Stimulated activated CD4-positive, alpha-beta T cell treated with anti-CD3 and anti-CD28 coated beads, Interleukin-4, amount 100 ng/mL, for 48 hours (primary cell): ENCODE measurements around the gene ZNF543.
A peak's percentile ranks its signal among the peaks of the same experiment; 100 is the strongest.
"Not testable (repeated sequence)": the region's sequence is repeated elsewhere in the genome, so short reads cannot be mapped to it uniquely, and the experiment has no call there.

Experiments used
- DNase-seq, 2 donors: peaks; one replicate each; pipeline ENCODE4 v3.0.0-alpha.2; 2020; ENCODE audit warnings: low read depth in 2 of 2

Gene ZNF543

DNA sequence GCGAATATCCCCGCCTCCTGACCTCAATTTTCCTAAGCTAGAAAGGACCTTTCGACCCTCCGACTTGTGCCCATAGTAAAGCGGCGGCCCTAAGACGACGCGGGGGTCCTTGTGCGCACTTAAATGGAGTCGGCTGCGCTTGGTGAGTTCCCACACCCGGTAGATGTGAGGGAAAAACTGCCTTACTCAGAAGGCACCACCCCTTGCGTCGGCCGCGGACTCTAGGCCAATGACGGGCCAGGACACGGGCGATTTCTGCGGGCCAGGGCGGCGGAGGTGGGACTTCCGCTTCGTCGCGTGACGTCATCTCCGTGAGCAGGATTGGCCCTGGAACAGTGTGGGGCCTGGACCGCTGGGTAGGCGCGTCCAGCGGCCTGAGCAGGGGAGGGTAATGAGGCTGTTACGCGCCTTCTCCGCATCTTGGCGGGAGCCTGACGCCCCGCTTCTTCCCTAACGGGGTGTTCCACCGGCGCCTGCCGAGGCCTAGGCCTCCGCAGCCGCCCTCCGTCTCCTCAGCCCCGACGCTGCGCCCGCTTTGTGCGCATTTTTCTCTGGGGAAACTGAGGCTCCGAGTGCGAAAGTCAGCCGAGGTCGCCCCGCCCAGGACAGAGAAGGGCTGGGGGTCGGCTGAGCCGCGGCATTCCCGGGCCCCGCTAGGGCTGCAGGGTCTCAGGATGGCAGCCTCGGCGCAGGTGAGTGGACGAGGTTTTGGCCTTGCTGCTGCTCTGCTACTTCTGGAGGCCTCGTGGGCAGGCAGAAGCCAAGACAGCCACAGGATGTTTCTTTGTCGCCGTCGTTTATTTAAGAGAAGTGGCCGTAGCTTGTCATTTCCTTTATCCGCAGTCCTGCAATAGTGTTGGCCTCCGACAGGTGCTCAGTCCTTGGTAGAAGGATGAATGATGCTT, at the start of gene ZNF543:
ZNF543 (plus strand) TSS at position 293 of the 905 bp plus-strand sequence; CDS start at position 675, 382 bp downstream.
- DNase-seq: peak; percentile 90

DNA sequence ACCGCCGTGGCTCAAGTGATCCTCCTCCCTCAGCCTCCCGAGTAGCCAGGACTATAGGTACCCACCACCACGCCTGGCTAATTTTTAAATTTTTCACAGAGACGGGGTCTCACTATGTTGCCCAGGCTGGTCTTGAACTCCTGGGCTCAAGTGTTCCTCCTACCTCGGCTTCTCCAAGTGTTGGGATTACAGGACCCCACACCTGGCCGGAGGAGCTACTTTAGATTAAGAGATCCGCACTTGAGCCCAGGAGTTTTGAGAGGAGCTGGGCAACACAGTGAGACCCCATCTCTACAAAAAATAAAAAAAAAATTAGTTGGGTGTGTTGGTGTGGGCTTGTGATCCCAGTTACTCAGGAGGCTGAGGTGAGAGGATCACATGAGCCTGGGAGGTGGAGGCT, 49.0 kb upstream of the ZNF543 start:
- no peak for DNase-seq

DNA sequence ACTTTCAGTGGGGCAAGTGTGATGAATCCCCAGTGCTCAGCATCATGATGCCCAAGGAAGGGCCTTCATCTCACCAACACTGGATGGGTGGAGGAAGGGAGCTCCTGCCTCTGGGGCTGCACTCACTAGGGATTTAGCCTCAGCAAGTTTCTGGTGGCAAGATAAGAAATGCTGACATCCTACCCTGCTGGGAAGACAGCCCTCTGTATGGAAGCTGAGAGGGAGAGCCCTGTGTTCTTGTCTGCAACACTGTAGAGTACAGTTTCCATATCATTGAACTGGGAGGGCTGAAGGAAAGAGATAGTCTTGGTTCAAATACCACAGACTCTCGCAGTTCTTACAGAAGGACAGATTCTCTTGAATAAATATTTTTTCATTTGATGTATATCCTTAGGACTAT, 47.3 kb upstream of the ZNF543 start:
- DNase-seq: no peak

DNA sequence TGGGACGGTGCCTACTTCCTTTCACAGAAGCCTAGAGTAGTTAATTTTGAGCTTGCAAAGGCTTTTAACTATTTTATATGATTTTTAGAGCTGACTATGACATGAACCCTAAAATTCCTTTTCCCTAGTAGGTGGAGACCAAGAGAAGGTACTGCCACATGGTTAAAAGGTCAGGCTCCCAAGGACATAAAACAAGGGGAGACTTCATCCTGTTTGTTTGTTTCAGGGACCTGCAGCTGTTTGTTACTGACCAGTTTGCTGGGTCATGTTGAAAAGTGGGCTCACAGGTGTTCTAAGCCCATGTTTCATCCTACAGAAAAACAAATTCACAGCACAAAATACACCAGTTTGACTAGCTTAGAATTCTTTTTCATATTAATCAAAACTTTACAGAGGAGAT, 43.8 kb upstream of the ZNF543 start:
- no peak for DNase-seq

DNA sequence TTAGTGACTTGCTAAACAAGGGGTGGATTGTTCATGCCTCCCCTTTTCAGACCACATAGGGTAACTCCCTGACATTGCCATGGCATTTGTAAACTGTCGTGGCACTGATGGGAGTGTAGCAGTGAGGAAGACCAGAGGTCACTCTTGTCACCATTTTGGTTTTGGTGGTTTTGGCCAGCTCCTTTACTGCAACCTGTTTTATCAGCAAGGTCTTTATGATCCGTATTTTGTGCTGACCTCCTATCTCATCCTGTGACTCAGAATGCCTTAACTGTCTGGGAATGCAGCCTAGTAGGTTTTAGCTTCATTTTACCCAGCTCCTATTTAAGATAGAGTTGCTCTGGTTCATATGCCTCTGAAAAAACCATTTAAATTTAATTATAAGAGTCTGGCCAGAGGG, 41.8 kb upstream of the ZNF543 start:
- DNase-seq: not testable (repeated sequence)

DNA sequence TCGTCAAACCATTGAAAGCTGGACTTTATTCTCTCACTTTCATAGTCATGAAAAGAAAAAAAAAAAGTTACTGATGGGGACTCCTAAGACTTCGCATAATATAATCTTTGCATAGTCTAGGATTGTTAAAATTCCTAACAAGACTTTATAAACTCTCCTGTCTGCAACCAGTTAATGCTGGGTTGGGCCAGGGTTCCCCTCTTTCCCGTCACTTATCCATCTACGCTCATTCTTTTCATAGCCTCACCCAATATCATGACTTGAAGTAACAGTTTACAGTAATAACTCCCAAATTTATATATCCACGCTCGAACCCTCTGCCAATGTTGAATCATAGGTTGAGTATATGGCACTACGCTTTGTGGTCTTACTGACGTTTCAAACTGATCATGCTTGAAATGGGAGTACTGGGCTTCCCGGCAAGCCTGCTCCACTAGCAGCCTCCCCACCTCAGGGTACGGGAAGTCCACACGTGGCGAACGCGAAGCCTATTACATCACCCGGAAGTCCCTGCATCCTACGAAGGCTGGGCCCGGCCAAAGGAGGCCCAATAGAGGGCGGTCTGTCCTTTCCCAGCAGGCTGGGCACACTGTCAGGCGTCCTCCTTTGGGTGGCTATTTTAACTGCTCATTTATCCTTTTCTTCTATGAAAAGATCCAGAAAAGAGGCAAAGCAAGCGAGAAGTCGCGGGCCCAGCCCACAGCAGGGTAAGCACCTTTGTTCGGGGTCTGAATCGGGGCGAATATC, 40.7 kb upstream of the ZNF543 start:
- peak; percentile 65 to 81 for DNase-seq

DNA sequence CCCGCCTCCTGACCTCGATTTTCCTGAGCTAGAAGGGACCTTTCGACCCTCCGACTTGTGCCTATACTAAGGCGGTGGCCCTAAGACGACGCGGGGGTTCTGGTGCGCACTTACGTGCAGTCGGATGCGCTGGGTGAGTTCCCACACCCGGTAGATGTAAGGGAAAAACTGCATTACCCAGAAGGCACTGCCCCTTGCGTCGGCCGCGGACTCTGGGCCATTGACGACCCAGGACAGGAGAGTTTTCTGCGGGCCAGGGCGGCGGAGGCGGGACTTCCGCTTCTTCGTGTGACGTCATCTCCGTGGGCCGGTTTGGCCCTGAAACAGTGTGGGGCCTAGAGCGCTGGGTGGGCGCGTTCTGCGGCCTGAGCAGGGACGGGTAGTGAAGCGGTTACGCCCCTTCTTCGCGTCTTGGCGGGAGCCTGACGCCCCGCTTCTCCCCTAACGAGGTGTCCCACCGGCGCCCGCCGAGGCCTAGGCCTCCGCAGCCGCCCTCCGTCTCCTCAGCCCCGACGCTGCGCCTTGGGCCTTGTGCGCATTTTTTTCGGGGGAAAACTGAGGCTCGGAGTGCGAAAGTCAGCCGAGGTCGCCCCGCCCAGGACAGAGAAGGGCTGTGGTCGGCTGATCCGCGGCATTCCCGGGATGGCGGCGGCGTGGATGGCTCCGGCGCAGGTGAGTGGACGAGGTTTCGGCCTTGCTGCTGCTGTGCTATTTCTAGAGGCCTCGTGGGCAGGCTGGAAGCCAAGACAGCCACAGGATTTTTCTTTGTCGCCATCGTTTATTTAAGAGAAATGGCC, 39.9 kb upstream of the ZNF543 start, which contains the start of gene ZNF460:
ZNF460 (plus strand) TSS at position 321 of the 797 bp plus-strand sequence; CDS start at position 643, 322 bp downstream.
- peak; percentile 92 to 94 for DNase-seq

DNA sequence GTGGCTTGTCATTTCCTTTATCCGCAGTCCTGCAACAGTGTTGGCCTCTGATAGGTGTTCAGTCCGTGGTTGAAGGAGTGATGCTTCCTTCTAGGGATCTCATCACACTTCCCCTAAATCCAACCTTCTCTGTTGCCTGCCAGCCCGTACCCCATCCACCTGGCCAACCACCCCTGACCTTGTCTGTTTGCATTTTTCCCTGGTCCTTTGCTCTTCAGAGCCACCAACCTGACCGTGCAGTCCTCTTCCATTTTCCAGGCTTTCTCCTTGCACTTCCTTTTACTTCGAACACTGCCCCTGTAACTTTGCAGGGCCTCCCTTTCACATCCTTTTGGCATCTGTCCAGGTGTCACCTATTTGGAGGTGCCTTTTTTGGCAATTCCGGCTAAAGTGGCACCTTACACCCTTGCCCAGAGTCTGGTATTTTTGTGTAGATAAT, 39.3 kb upstream of the ZNF543 start:
- no peak for DNase-seq

DNA sequence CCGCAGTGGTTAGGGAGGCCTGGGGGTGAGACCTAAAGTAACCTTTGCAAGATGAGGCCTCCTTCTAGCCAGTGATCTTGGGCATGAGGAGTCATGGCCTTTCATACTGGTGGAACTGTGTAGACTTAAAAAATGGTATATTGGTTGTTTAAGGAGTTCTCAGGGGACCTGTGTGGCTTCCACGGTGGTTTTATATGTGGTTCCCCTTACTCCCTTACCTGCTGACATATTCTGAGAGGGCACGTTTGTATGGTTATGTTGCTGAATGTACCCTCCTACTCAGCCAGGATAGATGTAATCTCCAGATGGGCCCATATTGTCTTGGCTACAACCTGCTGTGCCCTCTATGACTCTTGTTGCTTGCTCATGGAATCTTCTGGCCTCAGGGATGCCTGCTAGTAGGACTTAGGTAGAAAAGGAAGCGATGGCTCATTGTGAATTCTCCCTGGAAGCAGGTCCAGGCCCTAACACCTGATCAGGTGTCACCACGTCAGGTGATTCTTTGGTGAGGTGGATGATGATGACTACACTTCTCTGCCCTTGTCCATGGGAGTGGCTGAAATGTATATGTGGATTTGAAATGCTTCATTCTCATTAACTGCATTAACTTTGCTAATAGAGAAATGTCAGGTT, 38.1 kb upstream of the ZNF543 start:
- no peak for DNase-seq

DNA sequence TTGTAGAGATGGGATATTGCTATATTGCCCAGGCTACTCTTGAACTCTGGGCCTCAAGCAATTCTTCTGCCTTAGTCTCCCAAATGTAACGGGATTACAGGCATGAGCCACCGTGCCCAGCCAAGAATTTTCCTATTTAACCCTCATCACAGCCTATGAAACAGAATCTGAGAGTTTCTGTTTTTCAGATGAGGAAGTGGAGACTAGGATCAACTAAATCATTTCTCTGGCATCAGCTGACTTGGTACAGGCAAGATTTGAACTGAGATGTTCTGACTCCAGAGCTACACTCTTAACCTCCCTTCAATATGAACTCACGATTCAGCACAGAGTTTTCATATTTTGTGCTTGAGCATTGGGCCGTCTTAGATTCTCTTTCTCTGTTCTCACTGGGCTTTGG, 31.9 kb upstream of the ZNF543 start:
- no peak for DNase-seq

DNA sequence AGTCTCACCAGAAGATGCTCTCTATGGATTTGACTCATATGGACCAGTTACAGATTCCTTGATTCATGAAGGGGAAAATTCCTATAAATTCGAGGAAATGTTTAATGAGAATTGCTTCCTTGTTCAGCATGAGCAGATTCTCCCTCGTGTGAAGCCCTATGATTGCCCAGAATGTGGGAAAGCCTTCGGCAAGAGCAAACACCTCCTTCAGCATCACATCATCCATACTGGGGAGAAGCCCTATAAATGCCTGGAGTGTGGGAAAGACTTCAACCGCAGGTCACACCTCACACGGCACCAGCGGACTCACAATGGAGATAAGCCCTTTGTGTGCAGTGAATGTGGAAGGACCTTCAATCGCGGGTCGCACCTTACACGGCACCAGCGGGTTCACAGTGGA, 29.3 kb upstream of the ZNF543 start:
- no peak for DNase-seq

DNA sequence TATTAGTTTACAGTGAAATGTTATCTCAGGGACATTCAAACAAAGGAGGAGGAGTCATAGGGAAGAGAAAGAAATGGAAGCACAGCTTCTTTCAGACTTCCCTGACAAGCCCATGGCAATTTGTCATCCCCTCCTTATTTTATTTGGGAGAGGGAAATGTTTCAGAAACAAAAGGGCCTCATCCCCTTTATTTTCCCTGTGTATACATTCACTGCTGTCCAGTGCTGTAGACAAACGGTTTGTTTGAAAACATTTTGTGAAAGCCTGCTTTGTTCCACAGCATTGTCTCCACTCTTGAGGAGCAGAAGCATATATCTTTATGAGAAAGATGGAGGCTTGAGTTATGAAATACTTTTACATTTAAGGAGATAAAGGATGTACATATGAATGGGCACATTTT, 27.7 kb upstream of the ZNF543 start:
- no peak for DNase-seq

DNA sequence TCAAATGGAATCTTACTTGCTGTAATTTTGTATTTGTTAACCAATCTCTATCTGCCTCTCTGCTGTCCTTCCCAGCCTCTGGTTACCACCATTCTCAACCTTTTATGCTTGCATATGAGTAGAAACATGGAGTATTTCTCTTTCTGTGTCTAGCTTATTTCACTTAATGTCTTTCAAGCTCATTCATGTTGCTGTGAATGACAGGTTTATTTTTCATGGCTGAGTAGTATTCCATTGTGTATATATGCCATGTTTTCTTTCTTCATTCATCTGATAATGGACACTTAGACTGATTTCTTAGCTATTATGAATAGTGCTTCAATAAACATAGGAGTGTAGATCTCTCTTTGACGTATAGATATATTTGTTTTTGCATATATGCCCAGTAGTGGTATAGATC, 26.6 kb upstream of the ZNF543 start:
- no peak for DNase-seq

DNA sequence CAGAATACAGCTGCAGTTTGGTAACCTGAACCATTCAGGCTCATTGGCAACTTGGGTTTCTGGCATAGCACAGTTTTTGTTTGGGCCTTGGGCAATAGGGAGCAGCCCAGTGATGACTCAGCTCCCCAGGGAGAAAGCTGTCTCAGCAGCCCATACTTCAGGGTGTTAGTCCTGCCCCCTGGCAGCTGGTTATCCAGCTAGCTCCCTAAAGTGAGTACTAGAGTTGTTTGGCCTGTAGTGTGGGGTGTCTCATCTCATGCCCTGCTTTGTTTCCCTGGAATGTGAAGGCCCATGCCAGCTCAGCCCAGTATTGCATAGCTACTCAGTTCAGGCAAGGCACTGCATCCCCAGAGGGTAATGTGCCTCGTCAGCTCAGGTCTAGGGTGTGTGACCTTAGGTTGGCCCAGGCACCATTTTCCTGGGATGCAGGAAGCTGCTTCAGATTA, 18.2 kb upstream of the ZNF543 start:
- DNase-seq: no peak

DNA sequence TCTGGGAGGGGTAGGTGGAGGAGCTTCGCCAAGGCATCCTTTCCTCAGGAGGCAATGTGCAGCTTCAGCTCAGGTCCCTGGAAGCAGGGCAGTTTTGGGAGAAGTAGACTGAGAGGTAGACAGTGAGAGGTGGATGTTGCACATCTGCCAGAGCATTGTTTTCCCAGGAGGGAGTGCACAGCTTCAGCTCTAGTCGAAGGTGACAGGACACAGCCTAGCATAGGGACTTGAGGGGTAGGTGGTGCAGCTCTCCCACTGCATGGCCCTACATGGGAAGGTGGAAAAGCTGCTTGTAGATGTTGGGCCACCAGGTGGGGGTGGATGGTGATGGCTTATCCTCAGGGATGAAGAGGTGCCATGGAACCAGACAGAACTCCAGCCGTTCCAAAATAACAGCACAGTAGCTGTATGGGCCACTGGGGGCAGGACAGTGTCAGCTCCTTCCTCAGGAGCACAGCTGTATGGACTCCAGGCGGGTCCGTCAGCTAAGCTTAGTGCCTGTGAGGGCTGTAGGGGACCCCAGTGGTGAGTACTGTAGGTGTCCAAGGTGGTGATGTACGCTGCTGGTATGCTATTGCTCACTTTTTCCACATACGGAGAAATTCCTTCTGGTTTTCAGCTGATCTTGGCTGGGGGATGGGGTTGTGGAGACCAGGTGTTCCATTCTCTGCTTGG, 17.4 kb upstream of the ZNF543 start:
- no peak for DNase-seq

DNA sequence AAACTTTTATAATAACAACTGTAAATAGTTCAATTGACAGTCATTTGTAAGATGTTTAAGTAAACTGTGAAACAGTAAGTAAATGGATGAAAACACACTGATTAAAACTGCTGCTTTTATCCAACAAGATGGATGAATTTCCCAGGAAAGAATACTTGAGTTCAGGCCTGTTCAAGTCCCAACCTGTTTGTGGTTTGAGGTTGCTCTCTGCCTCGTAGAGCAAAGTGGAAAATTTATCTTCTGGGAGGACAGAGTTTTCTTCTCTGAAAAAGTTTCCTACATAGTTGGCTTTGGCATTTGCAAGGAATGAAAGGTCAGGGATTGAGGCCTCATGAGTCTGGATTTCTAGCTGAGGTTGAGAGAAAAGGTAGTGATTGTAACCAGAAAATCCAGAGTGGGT, 15.2 kb upstream of the ZNF543 start:
- no peak for DNase-seq

DNA sequence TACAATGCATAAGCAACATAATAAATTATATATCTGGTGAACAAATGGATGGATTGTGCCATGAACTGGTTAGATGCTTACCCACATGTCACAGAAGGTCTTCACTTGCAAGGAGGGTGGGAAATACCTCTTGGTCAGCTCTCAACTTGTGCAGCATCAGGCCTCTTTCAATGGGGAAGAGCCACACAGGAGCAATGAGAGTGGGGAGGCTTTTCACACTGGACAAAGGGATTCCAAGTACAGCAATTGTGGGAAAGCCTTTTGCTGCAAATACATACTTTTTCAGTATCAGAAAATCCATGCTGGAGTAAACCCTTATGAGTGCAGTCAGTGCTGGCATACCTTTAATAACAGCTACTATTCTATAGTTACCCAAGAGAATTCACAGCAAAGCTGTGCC, 11.8 kb upstream of the ZNF543 start:
- DNase-seq: no peak

DNA sequence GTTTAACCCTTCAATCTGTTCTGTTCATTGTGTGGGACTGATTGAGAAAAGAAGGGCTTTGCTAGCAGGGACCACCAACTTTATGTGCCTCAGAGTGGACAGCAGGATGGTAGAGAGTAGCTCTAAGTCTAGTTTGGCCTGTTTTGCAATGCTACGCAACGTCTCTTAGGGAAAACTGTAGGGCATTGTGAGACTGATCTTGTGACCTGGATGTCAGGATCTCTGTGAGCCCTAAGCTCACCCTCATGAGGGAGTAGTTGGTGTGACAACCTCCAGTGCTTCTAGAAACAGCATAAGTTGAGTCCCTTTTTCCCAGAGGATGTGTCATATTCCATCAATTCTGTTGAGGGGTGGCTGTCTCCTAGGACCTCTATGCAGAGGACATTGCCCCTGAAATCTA, 9.5 kb upstream of the ZNF543 start:
- no peak for DNase-seq

DNA sequence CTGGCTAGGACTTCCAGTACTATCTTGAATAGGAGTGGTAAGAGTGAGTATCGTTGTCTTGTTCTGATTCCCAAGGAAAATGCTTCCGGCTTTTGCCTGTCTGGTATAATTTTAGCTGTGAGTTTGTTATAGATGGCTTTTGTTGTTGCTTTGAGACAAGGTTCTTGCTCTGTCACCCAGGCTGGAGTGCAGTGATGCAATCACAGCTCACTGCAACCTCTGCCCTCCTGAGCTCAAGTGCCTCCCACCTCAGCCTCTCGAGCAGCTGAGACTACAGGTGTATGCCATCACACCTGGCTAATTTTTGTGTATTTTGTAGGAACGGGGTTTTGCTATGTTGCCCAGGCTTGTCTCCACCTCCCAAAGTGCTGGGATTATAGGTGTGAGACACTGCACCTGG, 6.1 kb upstream of the ZNF543 start:
- no peak for DNase-seq

DNA sequence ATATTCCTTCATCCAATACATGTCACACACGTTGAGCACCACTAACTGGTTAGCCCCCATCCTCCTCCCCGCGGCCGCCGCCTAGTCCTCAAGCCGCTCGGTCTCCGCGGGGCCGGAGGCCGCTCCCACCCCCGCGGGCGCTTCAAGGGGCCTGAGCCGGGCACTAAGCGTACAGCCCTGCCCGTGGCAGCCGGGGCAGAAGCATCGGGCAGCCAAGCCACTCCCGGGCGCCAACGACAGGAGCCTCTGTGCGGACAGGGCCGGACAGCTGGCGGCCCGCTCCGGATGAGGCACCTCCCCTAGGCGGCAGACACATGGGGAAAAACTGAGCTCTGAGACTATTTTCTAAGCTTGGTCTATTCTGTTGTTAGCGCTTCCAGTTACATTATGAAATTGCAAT, 2.8 kb upstream of the ZNF543 start:
- no peak for DNase-seq

DNA sequence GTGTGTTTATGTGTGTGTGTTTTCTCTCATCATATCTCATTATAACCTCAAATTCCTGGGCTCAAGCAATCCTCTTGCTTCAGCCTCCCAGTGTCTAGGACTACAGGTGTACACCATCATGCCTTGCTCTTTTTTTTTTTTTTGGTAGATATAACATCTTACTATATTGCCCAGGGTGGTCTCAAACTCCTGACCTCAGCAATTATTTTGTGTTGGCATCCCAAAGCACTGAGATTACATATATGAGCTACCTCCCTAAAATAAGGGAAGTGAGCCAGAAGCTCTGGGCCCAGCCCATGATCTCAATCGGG, 448 bp upstream of the ZNF543 start:
- no peak for DNase-seq
